ENCODE results near the gene UBE2N. TPM values are rescaled to one million over a fixed set of nuclear protein-coding genes. Genes with fewer than 3 reads are reported as not detected.
A peak's percentile ranks its signal among the peaks of the same experiment; 100 is the strongest.

Gene UBE2N
- total and polyA plus RNA-seq, 11 donors = 53.6 to 107 (median 88.1) TPM

GRCh38 chr12:93407963-93408283, 33.8 kb downstream of the UBE2N start:
- no peak for TF ChIP-seq CTCF (IDR thresholded peaks at IDR 0.05)
- TF ChIP-seq POLR2A (IDR thresholded peaks at IDR 0.05) = no peak
- DNase-seq = no peak
- ATAC-seq = no peak
- 90 to 96% (median 94%) methylated on average over 2 of the region's 2 CpGs for WGBS, 4 donors
- Histone ChIP-seq H3K4me3 (no peak overlapping the region), H3K4me1 (peaks cover 0 to 38% (median 21%) of the 10 kb centered on the region in 12 donors), H3K27me3 (no peaks in the 10 kb centered on the region), H3K9me3 (no peaks in the 10 kb centered on the region), H3K27ac (peak overlapping the region in 1 of 12 donors; percentile 1), H3K36me3 (peaks cover 0 to 49% (median 40%) of the 10 kb centered on the region in 9 donors)
- intact Hi-C loops (cut with DNase I) = no loop called here

- DNase-seq = no peak
- Histone ChIP-seq H3K27me3 (no peaks in the 10 kb centered on the region), H3K4me3 (no peak overlapping the region), H3K36me3 (peaks cover 0 to 55% (median 46%) of the 10 kb centered on the region in 9 donors), H3K9me3 (no peaks in the 10 kb centered on the region), H3K4me1 (peaks cover 0 to 31% (median 15%) of the 10 kb centered on the region in 12 donors), H3K27ac (peak overlapping the region in 1 of 12 donors; percentile 1)
- 77 to 90% (median 85%) methylated on average over 5 to 6 of the region's 6 CpGs for WGBS, 4 donors
- TF ChIP-seq CTCF (IDR thresholded peaks at IDR 0.05) = no peak
- TF ChIP-seq POLR2A (IDR thresholded peaks at IDR 0.05) = no peak
- intact Hi-C loops (cut with DNase I) = no loop called here
- peak in 2 of 4 donors; percentile 25 to 44 for ATAC-seq
These were observed 34.4 kb downstream of the UBE2N start for GRCh38 chr12:93407054-93407962.

GRCh38 chr12:93404961-93405849, 36.5 kb downstream of the UBE2N start:
- TF ChIP-seq CTCF (IDR thresholded peaks at IDR 0.05) (no peak), POLR2A (IDR thresholded peaks at IDR 0.05) (no peak)
- Histone ChIP-seq H3K36me3 (peaks cover 0 to 55% (median 41%) of the 10 kb centered on the region in 9 donors), H3K27ac (peak overlapping the region in 2 of 12 donors; percentile 4 to 5), H3K4me3 (no peak overlapping the region), H3K4me1 (peaks cover 0 to 20% (median 0%) of the 10 kb centered on the region in 12 donors), H3K27me3 (no peaks in the 10 kb centered on the region), H3K9me3 (no peaks in the 10 kb centered on the region)
- ATAC-seq (peak in 2 of 4 donors; percentile 10 to 29), DNase-seq (no peak)
- intact Hi-C loops (cut with DNase I) = no loop called here
- WGBS, 4 donors = 83 to 87% (median 86%) methylated on average over 6 of the region's 6 CpGs
